Amniotic epithelial cell (primary cell): ENCODE data around the gene PPID.
"Not testable (repeated sequence)": the region's sequence is repeated elsewhere in the genome, so short reads cannot be mapped to it uniquely, and the experiment has no call there.

Experiments
- DNase-seq: peaks from one replicate; pipeline ENCODE4 v3.0.0-alpha.2; 2010; ENCODE audit warnings: low read depth

Gene PPID

GRCh38 chr4:158722917-158723793 is at the start of gene PPID:
TSS of gene PPID (minus strand) at chr4:158723396. CDS start at chr4:158723288, 108 bp downstream.
- DNase-seq, result peak; percentile 64

DNA sequence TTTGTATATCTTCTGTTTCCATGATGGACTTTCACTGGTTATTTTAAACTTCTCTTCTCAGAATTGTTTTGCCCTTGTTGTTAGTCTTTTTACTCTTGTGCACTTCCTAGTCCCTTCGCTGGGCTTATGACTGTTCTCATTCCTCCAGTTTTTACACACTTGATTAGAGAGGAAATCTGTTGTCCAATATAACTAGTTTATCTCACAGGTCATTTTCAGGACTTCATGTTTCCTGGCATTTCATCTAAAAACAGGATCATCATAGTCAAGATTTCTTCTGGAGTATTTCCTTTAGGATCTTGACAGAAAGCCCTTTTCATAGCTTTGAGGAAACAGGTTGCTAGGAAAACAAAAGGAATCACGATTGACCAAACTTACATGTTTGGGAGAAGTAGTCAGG is 48.6 kb upstream of the PPID start:
- no peak for DNase-seq

- DNase-seq, result no peak
These were observed 47.5 kb upstream of the PPID start for GRCh38 chr4:158770671-158771070.

DNA sequence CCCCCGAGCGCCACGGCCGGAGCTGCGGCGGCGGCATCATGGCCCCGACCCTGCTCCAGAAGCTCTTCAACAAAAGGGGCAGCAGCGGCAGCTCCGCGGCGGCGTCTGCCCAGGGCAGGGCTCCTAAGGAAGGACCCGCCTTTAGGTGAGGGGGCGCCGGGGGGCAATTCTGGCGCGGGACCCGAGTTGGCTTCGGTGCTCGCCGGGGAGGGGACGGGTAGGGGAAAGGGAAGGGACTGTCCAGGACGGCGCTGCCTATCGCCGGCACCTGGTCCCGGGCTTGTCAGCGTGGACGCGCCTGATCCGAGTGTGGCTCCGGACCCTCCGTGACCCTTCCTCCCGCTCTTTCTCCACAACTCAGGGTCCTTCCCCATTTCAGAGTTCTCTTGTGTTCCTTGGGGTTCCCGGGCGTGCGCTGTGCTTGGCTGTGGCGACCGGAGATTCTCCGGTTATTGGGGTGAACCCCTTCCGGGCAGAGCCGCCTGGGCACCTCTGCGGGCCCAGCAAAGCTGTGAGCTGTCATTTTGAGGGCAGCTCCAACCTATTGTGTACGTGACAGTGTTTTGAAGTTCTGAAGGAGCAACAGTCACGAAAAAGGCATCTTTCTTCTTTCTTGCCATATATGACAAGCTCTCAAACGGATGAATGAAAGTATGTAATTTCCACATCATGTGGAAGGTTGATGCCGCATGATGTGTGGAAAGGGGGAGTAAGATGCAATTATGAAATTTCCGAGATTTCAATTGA is 46.2 kb upstream of the PPID start:
- no peak for DNase-seq

- peak; percentile 60 for DNase-seq
These were observed 45.5 kb upstream of the PPID start, which contains the start of gene FNIP2 for GRCh38 chr4:158768555-158769174. TSS of gene FNIP2 (plus strand) at chr4:158769026. CDS start at chr4:158769213, 187 bp downstream.

GRCh38 chr4:158767451-158767850 is 44.3 kb upstream of the PPID start:
- DNase-seq, result no peak

GRCh38 chr4:158766434-158767044 is 43.3 kb upstream of the PPID start:
- DNase-seq, result no peak

DNA sequence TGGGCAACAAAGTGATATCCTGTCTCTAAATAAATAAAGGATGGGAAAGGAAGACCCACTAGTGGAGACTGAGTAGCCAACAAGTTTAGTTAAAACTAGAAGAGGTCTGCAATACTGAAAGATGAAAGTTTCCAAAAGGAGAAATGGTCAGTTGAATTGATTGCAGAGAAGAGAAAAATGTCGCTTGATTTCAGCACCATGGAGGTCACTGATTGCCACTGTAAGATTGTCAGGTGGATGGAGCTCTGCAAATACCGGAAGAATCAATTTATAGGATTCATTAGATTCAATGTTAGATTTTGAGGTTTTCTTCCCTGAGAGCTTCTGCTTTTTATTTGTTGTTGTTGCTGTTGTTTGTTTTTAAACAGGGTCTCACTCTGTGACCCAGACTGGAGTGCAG is 40.3 kb upstream of the PPID start:
- DNase-seq, result no peak

DNA sequence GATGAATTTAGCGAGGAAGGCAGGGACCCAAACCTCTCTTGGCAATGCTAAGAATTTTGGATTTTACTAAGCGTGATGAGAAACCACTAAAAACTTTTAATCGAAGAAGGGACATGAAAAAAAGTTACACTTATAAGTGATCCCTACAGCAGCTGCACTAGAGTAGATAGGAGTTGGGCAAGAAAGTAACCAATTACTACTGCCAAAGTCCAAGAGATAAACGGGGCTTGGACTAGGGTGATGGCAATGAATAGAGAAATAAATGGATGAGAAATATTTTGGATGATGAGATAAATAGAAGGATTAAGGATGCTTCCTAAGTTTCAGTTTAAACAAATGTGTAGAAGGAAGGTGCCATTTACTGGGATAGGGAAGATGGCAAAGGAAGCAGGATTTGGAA is 39.4 kb upstream of the PPID start:
- DNase-seq, result no peak

DNA sequence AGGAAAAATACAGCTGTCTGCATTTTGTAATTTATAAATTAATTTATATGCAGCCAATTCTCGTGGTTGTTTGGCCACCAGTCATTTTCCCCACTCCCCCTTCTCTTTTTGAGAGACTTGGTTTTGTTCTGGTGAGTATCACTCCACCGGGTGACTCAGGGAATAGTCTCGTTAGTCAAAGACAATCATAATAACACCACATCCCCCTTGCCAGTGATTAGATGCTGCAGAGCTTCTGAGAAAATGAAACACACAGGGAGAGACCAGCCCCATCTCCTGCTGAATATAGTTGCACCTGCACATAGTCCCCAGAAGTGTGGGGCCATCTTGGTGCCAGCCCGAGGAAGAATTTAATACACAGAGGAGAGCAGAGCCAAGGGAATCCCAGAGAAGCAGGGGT is 37.7 kb upstream of the PPID start:
- no peak for DNase-seq

DNA sequence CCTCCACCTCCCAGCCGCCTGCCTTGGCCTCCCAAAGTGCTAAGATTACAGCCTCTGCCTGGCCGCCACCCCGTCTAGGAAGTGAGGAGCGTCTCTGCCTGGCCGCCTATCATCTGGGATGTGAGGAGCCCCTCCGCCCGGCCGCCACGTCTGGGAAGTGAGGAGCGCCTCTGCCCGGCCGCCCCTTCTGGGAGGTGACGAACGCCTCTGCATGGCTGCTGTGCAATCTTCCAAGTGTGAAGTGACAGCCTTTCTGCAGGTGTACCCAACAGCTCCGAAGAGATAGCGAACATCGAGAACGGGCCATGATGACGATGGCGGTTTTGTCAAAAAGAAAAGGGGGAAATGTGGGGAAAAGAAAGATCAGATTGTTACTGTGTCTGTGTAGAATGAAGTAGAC is 36.3 kb upstream of the PPID start:
- not testable (repeated sequence) for DNase-seq

- no peak for DNase-seq
These were observed 35.5 kb upstream of the PPID start for GRCh38 chr4:158758703-158759102.

GRCh38 chr4:158758142-158758541 is 34.9 kb upstream of the PPID start:
- DNase-seq, result peak; percentile 78

GRCh38 chr4:158756588-158756987 is 33.4 kb upstream of the PPID start:
- DNase-seq, result no peak

GRCh38 chr4:158755819-158756218 is 32.6 kb upstream of the PPID start:
- not testable (repeated sequence) for DNase-seq

DNA sequence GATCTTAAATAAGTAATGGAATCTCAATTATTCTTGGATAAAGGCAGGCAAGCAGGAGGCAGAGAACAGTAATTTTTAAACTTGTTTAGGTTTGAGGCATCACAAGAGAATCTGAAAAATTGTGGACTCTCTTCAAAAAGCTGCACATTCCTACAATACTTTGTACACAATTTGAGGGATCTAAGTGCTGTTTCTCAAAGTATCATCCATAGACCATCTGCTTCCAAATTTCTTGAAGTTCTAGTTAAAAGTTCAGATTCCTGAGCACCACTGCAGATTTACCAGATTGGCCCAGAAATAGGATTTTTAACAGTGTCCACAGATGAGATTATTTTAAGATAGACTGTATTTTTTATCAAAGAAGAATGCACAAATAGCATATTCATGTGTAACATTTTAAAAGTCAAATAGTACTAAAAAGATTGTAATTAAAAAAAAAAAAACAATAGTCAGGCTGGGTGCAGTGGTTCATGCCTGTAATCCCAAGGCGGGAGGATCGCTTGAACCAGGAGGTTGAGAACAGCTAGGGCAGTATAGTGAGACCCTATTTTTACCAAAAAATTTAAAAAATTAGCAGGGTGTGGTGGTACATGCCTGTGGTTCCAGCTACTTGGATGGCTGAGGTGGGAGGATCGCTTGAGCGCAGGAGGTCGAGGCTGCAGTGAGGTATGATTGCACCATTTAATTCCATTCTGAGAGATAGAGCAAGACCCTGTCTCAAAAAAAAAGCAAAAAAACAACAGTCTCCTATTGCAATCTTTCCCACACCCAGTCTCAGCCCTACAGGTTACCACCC is 31.4 kb upstream of the PPID start:
- DNase-seq, result peak; percentile 9

DNA sequence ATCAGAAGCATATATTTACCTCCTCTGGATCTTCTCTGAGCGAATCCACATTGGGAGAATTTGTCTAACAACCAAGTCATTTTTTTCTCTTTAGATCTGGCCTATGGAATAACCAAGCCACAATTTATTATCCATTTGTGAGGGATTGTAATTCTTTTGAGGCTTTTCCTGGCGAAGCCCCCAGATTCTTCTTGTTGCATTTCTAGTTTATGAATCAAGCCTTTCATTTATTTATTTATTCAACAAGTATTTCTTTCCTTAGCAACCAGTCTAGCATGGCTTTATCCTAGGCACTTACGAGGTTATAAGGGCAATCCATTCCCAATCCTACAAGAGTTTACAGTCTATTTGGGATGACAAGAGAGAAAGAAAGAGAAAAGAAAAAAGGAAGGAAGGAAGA is 27.2 kb upstream of the PPID start:
- DNase-seq, result peak; percentile 61

- DNase-seq, result not testable (repeated sequence)
These were observed 23.3 kb upstream of the PPID start for GRCh38 chr4:158746537-158746936.

DNA sequence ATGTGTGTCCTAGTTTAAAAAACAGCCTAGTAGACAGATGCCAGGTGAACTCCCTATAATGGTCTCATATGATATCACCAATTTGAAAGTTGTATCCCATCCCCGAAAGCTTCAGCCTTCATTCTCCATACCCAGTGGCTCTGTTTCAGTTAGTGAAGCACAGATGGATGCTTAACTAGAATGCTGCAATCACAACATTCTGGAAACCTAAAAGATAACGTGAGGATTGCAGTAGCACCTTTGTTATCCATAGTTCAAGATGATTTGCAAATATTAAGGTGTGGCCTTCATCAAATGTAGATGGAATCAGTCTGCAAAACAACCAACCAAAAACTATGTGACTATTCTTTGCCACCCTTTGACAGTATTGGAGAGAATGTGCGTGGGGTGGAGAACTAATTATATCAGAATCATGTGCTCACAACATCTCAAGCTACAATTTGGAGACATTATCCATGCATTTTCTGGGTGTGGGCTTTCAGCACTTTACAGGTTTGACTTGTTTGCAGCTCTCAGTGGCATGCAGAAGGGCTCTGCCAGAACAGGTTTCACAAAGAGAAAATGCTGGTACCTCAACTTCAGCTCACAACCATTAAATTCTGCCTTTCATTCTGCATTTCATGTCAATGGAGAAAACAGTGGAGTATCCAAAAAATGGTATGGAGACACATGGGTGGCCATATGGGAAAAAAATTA is 18.3 kb upstream of the PPID start:
- DNase-seq, result no peak

DNA sequence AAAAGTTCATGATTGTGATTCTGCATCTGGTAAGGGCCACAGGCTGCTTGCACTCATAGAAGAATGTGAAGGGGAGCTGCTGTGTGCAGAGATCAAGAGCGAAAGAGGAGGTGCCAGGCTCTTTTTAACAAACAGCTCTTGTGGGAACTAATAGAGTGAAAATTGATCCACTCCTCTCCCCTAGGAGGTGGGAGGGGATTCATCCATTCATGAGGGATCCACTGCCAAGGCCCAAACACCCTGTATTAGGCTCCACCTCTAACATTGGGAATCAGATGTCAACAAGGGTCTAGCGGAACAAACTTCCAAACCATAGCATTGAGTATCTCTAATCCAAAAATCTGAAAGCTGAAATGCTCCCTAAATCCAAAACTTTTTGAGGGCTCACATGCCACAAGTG is 16.4 kb upstream of the PPID start:
- no peak for DNase-seq

DNA sequence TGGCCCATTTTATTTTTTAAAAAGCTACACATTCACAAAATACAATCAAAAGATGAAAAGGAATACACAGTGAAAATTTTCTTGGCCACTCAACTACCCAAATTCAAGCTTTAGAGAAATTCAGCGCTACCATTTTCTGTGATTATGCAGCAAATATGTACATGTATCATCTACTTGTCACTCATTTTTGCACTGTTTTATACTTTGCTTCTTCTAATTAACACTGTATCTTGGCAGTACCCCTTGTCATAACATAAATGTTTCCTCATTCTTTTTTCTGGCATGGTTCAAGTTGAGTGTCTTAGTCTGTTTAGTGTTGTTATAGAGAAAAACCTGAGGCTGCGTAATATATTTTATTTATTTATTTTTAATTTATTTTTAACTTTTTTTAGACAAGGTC is 15.7 kb upstream of the PPID start:
- DNase-seq, result no peak
